ENCODE data around the gene ADAM12.

GRCh38 chr10:126171555-126171954, 216.7 kb downstream of the ADAM12 start:
- no peak for TF ChIP-seq ZNF331 (CRISPR knock-in tag; IDR thresholded peaks at IDR 0.05; ENCODE audit: low read depth)
- no peak for TF ChIP-seq EZH2phosphoT487 (IDR thresholded peaks at IDR 0.05; ENCODE audit: unreplicated experiment)
- TF ChIP-seq POLR2AphosphoS5 (IDR thresholded peaks at IDR 0.05; ENCODE audit: low read depth): no peak
- TF ChIP-seq CTCF (conservative IDR thresholded peaks at IDR 0.05; ENCODE audit: low read depth in 2 of 2): no peak
- no peak for TF ChIP-seq CREB1 (CRISPR knock-in tag; IDR thresholded peaks at IDR 0.05; ENCODE audit: low read depth)
- TF ChIP-seq JUNB (IDR thresholded peaks at IDR 0.05; ENCODE audit: unreplicated experiment): no peak
- no peak for TF ChIP-seq REST (IDR thresholded peaks at IDR 0.05; ENCODE audit: unreplicated experiment)
- no peak for TF ChIP-seq EZH2 (IDR thresholded peaks at IDR 0.05; ENCODE audit: low read depth, unreplicated experiment)
